Fibroblast of lung (primary cell): ENCODE measurements around the gene WNK2. TPM values are rescaled to one million over a fixed set of nuclear protein-coding genes. Genes with fewer than 3 reads are reported as not detected.

ENCODE experiments used
- polyA plus RNA-seq, 2 donors: library from polyadenylated mRNA; depleted of rRNA in 1 of 2; stranded (reverse) in 1 of 2; unstranded in 1 of 2; fragments of >200 nt; gene quantifications; 2 replicates each; pipeline ENCODE4 v1.2.1, GENCODE V29; 2011 to 2012; ENCODE audit warnings: missing spikeins in 1 of 2
- total RNA-seq: library from RNA; depleted of rRNA; stranded (reverse); fragments of >200 nt; gene quantifications from 2 replicates; pipeline ENCODE4 v1.2.1, GENCODE V29; 2014

Gene WNK2
- total and polyA plus RNA-seq, 2 donors (not counting 1 experiment from before 2014, with no cell fraction given) = not detected

Other genes starting within 250 kb of the WNK2 start
- gene FGD3, start 236.6 kb upstream of the WNK2 start, total RNA-seq = under 0.01 TPM in 1 of 2 replicates, not detected in the other
- gene FGD3, start 236.6 kb upstream of the WNK2 start, polyA plus RNA-seq = not detected in 2 replicates
- 2.8 and 4.6 TPM in 2 replicates for gene SUSD3, start 125.4 kb upstream of the WNK2 start, total RNA-seq
- 0.17 and 1.4 TPM in 2 replicates for gene SUSD3, start 125.4 kb upstream of the WNK2 start, polyA plus RNA-seq
- 72.7 and 91.0 TPM in 2 replicates for gene CARD19, start 87.9 kb upstream of the WNK2 start, total RNA-seq
- 30.2 and 40.0 TPM in 2 replicates for gene CARD19, start 87.9 kb upstream of the WNK2 start, polyA plus RNA-seq
- 56.2 and 59.9 TPM in 2 replicates for gene NINJ1, start 49.9 kb upstream of the WNK2 start, total RNA-seq
- gene NINJ1, start 49.9 kb upstream of the WNK2 start, polyA plus RNA-seq = 7.2 and 19.5 TPM in 2 replicates